GM18870 (cell line): ENCODE data around the gene SPDEF.

Source experiments
- ATAC-seq: cut with Tn5 transposase; IDR thresholded peaks from one replicate; pipeline ENCODE4 v1.9.1; 2021; ENCODE audit warnings: moderate library complexity; ENCODE audit not compliant: unreplicated experiment

SPDEF gene

GRCh38 chr6:34583861-34584604, 27.9 kb upstream of the SPDEF start:
- ATAC-seq: no peak

GRCh38 chr6:34583461-34583860, 27.3 kb upstream of the SPDEF start:
- ATAC-seq: no peak

- ATAC-seq: no peak
Measured at GRCh38 chr6:34581561-34581920, 25.4 kb upstream of the SPDEF start.

GRCh38 chr6:34580707-34581560, 24.8 kb upstream of the SPDEF start:
- ATAC-seq: no peak

GRCh38 chr6:34578445-34579262, 22.5 kb upstream of the SPDEF start:
- no peak for ATAC-seq

DNA sequence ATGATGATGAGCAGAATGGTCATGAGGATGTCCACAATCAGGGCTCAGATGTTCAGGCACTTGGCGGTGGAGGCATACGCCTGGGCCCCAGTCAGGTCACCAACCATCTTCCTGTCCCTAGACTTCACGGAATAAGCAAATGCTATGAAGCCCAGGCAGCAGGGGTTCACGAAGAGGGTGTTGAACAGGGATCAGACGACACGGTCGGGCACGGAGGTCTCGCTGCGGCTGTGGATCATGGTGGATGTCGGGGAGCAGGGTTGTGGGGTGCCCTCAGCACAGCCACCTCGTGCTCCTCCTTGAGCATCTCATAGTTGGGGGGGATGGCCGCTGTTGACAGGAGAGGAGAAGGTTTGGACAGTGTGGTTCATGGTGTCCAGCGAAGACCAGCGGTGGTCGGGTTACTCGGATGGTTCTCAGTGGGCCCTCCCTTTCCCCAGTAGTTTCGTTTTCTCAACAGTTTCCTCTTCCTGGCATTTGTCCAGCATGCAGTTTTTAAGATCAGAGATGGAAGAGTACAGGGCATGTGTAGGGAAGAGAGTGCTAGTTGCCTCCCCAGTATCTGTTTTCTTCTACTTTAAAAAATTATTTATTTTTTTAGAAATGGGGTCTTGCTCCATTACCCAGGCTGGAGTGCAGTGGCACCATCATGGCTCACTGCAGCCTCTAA, 20.3 kb upstream of the SPDEF start:
- no peak for ATAC-seq

DNA sequence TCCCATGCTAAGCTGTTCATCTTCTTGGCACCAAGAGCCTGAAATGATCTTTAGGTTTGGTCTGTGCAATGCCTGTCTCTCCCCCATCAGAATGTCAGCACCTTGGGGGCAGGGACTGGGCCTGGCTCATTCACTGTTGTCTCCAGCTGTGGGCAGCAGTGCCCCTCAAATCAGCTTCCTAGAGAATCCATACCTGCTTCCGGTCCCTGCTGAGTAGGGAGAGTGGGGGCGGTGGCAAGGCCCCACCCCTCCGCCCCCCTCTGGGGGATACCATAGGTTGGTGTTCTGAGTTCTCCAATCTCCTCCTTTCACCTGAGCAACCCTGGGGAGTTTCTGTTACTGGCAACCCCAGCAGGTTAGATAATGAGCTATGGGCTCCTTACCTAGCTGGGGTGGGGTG, 19.2 kb upstream of the SPDEF start:
- ATAC-seq: no peak

DNA sequence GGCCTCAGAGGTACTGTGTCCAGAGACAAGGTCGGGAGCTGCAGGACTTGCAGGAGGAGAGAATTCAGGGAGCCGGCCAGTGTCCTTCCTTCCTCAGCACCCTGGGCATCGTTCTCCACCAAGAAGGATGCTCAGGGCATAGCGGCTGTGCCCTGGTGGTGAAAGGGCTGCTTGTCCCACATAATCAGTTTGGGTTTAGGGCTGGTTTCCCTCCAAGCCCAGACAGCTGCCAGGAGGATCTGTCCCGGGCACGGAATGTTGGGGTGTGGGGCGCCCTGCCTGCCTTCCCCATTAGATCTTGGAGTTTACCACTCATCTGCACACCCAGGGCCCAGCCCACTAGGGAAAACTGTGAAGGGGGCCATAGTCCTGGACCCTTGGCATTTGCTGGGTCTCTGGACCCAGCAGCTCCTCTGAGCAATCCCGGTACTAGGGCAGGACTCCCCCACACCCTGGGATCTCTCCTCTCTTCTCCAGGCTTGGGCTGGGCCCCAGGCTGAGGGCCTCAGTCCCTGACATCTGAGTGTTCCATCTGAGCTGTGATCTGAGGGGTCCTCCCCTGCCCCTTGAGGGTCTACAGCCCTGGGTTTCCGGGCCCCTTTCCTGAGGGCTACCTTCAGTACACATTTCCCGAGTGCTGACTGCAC, 18.6 kb upstream of the SPDEF start:
- no peak for ATAC-seq

- no peak for ATAC-seq
Measured at GRCh38 chr6:34573567-34574183, 17.5 kb upstream of the SPDEF start.

DNA sequence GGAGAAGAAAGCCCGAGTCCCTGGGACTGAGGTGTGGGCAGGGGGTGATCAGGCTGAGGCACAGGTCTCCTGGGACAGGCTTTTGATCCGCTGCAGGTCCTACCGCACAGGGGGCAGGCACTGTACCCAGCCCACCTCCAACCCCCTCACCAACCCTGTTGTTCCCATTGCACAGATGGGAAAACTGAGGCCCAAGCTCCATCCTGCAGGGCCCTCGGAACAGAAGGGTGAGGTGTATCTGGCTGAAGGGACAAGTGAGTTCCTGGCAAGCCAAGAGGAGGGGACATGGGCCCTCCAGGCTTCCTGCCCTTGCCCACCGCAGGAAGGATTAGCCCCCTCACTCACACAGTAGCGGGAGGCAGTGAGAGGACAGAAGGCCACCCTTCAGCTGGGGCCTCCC, 16.5 kb upstream of the SPDEF start:
- ATAC-seq: no peak

DNA sequence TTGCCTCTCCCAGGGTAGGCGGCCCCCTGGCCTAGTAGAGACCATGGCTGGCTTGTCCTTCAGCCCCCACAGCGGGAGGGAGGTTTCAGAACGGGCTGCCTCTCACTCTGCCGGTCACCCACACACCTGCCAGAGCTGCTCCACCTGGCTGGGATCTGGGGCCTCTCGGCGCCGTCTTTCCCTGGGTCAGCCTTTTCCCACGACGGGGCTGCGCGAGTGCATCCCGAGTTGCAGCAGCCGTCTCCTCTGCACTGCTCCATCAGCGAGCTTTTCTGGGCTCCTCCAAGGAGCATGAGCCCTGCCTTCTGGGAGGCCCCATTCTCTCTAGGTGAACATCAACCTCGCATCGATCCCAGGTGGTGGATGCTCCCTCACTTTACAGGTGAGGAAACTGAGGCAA, 15.9 kb upstream of the SPDEF start:
- no peak for ATAC-seq

GRCh38 chr6:34571388-34571787, 15.3 kb upstream of the SPDEF start:
- ATAC-seq: no peak

GRCh38 chr6:34570066-34570833, 14.1 kb upstream of the SPDEF start:
- ATAC-seq: no peak

- ATAC-seq: no peak
Measured at GRCh38 chr6:34569361-34569973, 13.3 kb upstream of the SPDEF start.

GRCh38 chr6:34568341-34569201, 12.4 kb upstream of the SPDEF start:
- ATAC-seq: no peak

DNA sequence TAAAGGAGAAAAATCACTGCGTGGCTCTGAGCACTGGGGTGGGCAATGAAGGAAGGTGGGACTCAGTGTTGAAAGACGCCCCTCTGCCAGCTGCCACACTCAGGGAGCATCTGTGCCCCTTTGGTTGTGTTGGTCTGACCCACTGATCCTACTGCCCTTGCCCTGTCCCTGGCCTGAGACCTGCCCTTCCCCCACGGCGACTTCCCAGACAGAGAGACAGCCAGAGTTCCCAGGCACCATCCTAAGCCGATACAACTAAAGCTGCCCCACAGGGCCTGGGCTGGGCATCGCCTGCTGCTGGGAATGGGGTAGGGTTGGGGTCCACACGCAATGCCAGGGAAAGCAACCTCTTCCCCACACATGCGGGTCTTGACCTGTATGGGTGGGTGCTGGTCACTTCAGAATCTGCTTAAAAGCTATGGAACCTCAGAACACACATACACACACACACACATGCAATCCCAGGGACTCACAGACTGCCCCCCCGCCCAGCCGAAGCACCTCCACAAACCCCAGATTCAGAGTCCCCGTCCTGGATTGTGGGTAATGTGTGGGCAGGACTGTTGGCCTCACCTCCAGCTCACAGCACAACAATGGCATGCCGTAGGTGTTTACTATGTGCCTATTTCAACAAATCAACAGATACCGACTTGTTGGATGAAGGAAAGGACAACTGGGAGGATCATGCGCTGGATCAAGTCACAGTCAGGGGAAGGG, 10.9 kb upstream of the SPDEF start:
- no peak for ATAC-seq

DNA sequence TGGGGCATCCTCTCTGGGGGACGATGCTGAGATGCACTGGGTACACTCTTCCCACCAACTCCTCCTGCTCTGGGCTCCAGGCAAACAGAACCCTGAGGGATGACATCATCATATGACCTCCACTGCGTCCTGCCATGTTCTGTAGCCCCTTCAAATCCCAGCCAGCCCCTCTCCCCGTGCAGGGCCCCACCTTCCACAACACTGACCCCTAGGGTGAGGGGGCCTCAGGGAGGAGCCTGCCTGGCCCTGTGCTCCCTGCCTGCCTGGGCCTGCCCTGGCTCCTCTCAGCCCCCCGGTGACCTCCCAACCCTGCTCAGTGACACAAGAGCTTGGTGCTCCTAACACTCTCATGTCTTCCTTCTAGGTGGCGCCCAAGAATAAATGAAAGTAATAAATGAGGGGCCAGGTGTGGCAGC, 9.6 kb upstream of the SPDEF start:
- no peak for ATAC-seq
